K562 treated with DMSO at 1 percent for 4 hours (cell line): ENCODE results near the gene EIF3M. TPM values are rescaled to one million over a fixed set of nuclear protein-coding genes. Genes with fewer than 3 reads are reported as not detected.

ENCODE experiments used
- total RNA-seq: library from RNA; unstranded; fragments of 300-600 nt; gene quantifications from 2 replicates; pipeline ENCODE4 v1.2.3, GENCODE V29; 2022; ENCODE audit not compliant: insufficient read depth

The EIF3M gene
- total RNA-seq = 353 and 369 TPM in 2 replicates

GRCh38 chr11:32583459-32584271 is at the start of gene EIF3M:
Gene EIF3M, plus strand, starts transcription at chr11:32583831. Its CDS starts 57 bp downstream, at chr11:32583888.

Other genes starting within 250 kb of the EIF3M start
- gene WT1, start 148.3 kb upstream of the EIF3M start, total RNA-seq = 15.2 and 17.4 TPM in 2 replicates
- gene CCDC73, start 210.8 kb downstream of the EIF3M start, total RNA-seq = not detected in 2 replicates
- gene PRRG4, start 246.1 kb downstream of the EIF3M start, total RNA-seq = not detected in 2 replicates